ENCODE measurements around the gene DDX54. TPM values are rescaled to one million over a fixed set of nuclear protein-coding genes. Genes with fewer than 3 reads are reported as not detected.

Gene DDX54
- total and polyA plus RNA-seq, 2 of the 8 experiments (the other 6 are each of a cell fraction or from before 2014, with no cell fraction given), result 64.9 to 113 TPM

DNA sequence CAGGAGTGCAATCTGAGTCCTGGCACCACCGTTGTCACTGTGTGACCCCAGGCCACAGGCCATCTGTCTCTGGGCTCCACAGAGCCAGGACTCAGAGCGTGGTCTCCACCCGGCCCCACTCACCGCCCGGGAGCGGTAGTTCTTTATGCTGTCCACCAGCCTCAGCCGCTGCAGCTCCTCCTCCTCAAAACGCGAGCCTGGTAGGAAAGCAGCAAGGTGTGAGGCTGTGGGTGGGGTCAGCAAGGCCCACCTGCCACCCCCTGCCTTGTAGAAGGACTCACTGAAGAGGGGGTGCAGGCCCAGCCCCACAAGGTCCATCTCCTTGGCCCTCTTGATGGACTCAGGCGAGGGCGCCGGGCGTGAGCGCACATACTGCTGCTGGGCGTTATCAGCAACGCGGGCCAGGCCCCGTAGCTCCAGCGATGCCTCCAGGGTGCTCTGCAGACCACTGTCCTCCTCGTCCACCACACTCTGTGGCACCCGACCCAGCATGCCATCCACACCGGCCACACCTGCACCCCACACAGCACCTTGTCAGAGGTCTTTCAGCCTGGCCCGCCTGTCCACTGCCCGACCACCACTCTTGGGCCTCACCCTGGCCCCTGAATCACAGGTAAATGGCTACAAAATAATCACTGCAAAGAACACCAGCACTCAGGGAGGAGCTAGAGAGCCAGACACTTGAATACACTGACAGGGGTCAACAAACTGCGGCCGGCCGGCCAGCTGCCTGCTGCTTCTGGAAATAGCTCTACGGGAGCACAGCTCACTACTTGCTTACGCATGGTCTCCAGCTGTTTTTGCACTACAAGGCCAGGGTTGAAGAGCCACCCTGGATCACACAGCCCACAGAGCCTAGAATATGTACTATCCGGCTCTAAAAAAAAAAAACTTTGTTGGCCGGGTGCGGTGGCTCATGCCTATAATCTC, 19.5 kb downstream of the DDX54 start (continued):
- TF ChIP-seq BACH1 (IDR thresholded peaks at IDR 0.05; ENCODE audit: low read length) (no peak), CTBP2 (IDR thresholded peaks at IDR 0.05; ENCODE audit: borderline replicate concordance, insufficient read depth, insufficient read length, low read length) (no peak)
